HG02798 (cell line): ENCODE measurements around the gene EGF.
A peak's percentile ranks its signal among the peaks of the same experiment; 100 is the strongest.

ENCODE experiments used
- ATAC-seq: cut with Tn5 transposase; IDR thresholded peaks from one replicate; pipeline ENCODE4 v1.9.1; 2021; ENCODE audit warnings: mild to moderate bottlenecking; ENCODE audit not compliant: unreplicated experiment, poor library complexity

The EGF gene

DNA sequence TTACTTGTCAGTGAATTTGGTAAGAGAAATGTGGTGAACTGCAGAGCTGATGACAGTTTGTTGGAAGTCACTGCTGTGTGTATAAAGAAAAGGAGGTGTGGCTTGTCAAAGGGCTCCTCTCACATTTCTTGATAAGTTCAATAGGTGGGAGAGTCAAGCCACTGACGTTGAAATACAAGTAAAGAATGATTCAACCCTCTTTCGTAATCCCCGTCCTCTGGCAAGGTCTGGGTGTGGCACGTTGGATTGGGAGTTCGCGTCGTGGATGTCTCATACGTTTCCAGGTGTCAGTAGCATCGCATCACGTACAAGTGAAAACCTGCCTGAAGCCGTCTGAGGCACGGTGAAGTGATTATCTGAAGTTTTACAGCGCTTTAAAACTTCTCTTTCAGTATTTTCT, 76.4 kb downstream of the EGF start:
- ATAC-seq: no peak

DNA sequence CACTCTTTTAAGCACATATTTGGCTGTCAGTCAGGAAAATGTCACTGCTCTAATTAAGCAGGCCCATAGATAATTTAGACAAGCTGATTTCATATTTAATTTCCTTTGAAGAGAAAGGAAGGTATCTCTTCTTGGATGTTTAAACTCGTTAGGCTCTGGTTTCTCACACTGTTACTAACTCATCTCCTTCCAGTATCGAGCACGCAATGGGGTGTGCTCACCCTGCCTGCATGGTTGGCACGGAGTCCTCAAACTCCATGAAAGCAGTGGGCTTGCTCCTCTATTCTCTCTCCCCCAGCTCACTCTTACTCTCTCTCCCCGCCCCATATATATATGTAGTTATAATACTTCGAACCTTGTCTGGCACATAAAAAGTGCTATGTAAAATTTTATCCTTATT, 76.9 kb downstream of the EGF start:
- ATAC-seq: no peak

DNA sequence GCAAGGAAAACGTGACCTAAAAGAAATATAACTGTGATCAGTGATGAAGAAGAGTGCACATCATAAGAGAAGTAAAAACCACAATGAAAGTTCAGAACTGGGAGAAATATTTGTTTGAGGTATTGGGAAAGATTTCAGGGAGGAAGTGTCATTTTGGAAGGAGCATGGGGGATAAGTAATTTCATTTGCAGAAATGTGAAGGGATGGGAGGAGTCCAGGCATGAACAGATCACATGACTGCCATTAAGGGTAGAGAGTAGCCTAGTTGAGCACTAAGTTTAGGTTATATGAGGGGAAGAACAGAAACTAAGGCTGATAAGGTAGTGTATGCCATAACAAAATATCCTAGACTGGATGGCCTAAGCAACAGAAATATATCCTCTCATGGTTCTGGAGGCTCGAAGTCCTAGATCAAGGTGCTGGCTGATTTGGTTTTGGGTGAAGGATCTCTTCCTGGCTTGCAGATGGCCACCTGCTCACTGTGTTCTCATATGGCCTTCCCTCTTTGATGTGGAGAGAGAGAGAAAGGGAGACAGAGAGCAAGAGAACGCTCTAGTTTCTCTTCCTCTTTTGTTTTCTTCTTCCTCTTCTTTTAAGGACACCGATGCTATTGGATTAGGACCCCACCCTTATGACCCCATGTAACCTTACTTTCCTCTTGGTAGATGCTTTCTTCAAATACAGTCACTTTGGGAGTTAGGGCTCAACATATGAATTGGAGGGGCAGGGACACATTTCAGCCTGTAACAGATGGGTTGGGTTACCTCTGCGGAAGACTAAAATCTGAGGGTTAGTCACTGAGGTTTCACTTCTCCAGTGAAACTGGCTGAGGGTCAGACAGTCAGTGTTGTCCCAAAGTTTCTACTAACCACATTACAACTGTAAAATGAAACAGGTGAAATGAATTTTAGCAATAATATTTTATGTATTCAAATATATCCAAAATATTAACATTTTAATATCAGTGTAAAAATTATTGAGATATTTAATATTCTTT, 77.9 kb downstream of the EGF start:
- peak; percentile 87 for ATAC-seq

DNA sequence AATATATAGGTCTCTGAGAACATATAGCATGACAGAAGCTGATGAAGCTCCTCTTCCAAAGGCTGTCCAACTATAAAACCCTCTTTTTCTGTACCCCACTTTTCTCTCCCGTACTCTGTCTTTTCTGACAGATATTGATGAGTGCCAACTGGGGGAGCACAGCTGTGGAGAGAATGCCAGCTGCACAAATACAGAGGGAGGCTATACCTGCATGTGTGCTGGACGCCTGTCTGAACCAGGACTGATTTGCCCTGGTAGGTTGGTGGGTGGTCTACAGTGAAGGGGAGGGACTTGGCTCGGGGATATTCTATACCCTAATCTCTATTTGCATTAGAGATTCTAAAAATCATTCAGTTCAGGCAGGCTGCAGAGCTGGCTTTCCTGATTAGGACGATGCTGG, 80.4 kb downstream of the EGF start:
- ATAC-seq: no peak

DNA sequence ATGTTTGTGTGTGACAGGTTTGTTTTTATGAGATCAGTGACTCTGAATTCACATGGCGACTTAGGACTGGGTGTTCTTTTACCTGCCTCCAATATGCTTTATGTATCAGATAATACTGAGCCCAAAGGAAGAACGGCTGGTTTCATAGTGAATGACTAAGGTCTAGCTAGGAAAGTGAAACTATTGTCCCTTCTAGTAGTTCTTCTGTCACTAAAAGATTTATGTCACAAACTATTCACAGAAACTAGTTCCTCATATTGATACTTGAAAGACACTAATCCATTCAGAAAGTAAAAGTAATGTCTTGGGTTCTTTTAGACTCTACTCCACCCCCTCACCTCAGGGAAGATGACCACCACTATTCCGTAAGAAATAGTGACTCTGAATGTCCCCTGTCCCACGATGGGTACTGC, 81.7 kb downstream of the EGF start:
- peak; percentile 60 for ATAC-seq

DNA sequence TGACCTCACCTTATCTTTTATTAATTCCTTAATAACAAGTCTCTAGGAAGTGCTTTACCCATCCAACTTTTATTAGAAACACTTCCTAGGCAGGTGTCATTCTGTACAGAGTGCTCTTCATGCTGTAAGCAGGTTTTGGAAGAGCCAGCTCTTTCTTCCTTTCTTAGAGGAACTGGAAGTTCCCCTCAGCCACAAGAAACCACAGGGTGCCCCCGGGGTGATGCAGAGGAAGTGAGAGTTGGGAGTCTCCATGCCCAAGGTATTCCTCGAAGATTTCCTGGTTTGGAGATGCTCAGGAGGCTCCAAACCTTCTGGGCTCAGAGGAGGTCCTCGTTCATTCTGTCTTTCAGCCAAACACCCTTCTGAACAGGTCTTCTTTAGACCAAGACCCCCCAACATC, 83.8 kb downstream of the EGF start:
- no peak for ATAC-seq

DNA sequence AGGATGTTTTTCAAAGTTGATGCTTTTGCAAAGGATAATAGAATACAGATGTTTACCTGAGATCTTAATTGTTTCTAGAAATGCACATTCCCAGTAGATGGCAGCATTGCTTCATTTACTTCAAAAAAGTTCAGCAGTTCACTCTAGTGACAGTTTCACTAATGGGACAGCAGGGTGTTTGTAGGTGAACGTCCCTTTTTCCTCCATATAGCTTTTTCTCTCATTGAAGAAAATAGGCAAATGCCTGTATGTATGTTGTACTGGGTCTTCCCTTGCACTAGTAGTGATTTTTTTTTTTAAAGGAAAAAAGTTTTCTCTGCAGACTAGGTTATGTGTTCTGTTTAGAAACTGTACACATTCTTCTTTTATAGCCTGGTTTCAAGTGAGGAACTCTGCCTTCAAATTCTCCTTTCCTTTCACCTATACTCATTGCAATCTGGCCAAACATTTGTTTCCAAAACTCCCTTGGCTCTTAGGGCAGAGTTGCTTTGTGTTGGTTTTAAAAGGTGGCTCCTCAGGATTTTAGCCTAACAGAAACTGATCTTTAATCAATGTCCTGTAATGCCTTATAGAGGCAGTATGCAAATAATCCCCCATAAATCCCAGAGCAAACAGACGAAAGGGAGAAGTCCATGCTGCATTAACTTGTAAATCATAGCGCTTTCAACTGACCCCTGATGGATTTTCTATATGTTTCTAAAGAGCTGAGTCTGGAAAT, 86.3 kb downstream of the EGF start:
- peak; percentile 57 for ATAC-seq

DNA sequence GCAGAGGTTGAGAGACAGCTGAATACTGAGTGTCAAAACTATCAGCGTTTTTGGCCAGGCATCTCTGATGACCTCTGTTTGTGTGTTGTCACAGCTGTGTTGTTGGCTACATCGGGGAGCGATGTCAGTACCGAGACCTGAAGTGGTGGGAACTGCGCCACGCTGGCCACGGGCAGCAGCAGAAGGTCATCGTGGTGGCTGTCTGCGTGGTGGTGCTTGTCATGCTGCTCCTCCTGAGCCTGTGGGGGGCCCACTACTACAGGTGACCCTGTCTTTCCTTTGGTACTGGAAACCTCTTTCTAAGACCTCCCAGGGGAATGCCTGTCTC, 86.9 kb downstream of the EGF start:
- no peak for ATAC-seq

DNA sequence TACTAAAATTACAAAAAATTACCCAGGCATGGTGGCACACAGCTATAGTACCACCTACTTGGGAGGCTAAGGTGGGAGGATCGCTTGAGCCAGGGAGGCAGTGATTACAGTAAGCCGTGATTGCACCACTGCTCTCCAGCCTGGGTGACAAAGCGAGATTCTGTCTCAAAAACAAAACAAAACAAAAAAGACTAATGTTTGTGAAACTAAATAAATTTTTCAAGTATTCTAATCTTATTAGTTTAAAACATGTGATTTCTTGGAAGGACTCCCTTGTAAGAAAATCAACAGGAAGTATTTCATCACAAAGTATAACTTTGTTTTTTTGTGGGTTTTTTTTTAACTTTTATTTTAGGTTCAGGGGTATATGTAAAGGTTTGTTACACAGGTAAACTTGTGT, 89.6 kb downstream of the EGF start:
- no peak for ATAC-seq

DNA sequence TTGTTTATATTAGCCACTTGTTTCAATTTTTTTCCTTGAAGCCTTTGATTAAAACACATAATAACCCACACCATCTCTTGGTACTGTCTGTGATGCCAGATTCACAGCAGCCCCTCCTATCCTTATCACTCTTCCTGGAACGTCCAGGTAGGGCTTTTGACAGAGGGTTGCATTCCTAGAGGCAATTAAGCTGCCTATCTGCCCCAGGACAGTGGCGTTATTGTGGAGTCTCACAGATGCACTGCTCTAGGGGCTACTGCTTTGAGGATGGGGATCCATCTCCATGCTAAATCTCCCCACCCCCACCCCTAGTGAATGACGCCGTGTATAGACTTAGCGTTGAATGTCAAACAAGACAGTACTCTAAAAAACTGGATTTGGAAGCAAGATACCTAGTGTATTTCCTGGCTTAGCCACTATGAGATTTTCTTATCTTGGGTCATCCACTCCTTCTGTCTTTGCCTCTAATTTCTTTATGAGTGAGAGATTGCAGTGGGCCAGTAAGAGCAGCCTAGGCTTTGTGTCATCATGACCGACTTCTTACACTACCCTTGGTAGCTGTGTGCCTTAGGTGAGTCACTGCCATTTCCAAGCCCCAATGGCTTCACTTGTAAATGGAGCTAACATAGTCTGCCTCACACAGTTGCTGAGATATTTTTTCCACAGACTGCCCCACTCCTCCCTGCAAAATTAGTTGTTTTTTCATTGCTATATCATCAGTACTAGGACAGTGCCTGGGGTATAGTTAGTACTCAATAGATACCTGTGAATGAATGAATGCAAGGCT, 90.9 kb downstream of the EGF start:
- ATAC-seq: no peak

DNA sequence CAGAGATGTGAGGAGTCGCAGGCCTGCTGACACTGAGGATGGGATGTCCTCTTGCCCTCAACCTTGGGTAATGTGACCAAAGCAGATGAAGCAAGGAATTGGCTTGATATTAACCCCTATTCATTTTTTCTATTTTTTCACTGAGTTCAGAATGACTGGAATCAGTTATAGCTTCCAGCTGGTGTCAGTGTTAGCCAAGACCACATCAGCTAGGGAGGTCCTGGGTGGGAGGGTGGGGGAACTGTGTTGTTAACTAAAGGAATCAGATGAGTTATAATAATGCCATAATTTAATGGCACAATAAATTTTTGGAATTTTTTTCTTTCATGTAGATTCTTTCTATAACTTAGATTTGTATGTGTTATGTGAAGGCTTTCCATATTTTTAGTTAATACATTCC, 91.9 kb downstream of the EGF start:
- no peak for ATAC-seq

DNA sequence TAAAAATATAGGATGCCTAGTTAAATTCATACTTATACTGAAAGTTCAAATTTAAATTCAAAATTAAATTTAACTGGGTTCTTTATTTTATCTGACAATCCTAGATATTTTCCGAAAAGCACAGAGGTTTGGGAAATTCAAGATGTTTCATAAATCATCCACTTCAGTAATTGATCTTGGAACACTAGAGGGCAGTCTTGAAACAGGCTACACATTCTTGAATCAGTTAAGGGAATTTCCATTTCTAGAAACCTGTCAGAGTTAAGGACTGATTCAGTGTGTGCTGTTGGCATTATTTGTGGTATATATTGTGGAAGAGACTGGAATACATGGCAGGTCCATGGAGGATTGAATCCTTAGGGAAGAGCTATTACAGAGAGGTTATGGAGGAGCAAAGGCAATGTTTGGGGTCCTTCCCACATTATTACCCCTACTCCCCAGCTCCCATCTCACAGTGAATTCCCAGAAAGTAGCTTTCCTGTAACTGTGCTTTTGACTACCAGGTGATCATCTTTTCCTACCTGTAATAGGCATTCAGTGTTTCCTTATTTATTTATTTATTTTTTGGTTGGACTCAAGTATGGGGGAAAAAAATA, 92.9 kb downstream of the EGF start:
- ATAC-seq: peak; percentile 86

DNA sequence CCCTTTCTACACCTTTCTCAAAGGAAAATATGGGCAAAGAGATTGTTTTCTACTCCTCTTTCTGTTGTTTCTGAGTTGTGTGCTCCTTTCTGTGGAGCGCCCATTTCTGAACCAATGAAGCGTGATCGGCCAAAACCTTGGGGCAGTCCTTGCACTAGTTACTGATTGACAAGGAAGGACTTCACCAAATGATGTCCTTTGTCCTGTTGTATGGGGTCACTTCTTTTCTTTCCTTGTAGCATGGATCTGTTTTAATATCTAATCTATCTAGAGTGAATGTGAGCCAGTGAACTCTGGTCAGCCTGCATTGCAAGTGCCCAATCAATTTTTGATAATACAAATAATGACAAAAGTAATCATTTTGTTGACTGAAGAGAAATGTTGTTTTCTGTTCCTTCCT, 94.5 kb downstream of the EGF start:
- no peak for ATAC-seq

DNA sequence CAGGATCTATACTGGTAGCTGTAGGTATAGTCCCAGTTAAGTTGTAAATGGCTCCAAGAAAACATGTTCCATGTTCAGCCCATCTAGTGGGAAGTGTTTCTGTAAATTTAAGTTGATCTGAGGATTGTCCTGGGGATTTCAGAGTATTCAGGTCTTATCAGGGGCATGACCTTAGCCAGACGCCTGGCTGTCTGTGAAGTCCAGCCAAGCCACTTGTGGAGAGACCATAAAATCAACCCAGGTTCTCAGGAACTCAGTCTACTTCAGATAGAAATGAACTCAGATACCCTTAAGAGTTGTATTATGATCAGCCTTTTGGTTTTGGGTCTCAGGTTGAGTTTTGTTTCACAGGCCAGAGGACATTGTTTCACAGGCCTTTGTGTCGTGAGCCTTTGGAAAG, 95.9 kb downstream of the EGF start:
- no peak for ATAC-seq

DNA sequence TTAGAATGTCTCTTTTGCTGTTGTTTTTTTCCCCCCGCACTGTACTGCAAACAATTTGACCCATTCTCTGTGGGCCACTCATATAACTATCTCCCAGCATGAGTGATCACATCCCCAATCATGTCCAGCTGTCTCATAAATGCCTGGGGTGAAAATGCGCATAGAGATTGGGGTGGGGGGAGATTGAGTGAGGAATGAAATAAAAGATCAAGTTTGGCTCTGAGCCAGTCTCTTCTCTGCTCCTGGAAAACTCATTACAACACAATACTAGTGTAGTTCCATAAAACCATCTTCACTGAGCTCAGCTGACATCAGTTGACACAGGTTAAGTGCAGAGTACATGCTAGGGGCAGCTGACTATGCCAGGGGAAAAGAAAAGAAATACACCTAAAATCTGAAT, 96.9 kb downstream of the EGF start:
- no peak for ATAC-seq

DNA sequence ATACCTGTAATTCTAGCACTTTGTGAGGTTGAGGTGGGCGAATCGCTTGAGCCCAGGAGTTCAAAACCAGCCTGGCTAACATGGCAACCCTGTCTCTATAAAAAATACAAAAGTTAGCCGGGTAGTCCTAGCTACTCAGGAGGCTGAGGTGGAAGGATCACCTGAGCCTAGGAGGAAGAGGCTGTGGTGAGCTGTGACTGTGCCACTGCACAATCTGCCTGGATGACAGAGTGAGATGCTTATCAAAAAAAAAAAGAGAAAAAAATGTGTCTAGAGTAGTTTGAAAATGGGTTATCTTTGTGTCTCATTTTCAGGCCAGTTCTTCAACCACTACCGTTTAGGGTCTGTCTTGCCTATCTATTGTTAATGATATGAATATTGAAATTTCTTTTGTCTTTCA, 98.1 kb downstream of the EGF start:
- no peak for ATAC-seq

DNA sequence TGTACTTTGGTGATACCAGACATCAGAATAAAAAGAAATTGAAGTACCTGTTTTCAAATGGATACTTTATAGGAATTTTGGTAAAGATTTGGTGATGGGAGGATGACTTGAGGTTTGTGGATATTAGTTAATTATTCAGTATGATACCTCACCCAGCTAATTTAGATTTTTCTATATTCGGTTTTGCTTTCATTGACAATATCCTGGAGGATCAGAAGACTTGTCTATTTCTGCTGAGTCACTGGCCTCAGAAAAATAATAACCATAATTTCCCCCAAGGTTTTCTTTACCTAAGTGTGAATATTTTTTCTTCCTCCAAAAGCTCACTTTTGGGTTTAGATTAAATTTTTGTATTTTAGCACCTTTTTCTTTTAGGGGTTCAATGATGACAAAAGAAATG, 100.2 kb downstream of the EGF start:
- no peak for ATAC-seq

DNA sequence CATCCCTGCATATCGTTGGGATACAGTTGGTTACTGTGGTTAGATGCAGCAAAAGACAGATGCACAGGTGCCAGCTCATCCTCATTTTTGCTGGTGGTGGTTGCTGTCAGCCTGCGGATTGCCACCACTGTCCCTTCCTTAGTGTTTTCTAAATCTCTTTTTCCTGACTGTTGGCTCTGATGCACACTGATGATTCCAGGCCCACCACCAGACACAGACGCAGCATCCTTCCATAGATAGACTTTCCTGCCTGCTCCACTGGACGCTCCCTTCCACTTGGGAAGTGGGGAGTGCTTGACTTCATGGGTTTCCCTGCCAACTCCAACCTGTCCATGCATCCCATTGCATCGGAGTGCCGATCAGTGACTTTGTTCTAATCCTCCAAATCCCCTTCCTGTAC, 101.5 kb downstream of the EGF start:
- ATAC-seq: no peak

DNA sequence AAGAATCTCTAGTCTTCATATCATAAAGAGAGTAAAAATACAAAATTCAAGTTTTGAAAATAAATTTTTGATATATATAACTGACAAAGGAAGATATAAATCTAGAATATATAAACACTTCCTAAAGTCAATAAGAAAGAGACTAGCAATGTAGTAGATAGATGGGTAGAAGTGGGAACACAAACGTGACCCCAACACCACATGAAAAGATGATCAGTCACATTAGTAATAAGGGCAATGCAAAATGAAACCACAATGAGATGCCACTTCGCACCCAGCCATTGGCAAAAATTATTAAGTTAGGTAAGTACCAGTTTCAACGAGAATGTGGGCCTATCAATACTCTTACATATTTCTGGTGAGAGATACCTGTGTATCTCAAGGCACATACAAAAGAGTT, 106.5 kb downstream of the EGF start:
- no peak for ATAC-seq

DNA sequence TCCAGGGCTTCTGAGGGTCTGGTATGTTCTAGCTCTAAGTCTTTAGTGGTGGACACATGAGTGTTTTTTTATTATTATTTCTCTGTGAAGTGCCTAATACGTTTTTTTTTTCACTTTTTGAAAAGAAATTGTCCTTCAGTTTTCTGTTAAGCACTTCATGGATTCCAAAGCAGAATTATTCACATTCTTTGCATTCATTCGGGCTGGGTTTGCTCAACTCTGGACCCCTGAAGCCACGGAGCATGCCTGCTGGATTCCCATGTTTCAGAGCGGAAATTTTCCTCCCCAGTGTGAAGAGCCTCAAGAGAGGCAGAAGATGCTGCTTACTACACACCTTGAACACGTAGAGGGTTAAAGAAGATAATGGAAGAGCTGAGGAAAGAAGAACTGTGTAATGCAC, 107.5 kb downstream of the EGF start:
- no peak for ATAC-seq
